HepG2 (cell line): ENCODE measurements around the gene TRIO. TPM values are rescaled to one million over a fixed set of nuclear protein-coding genes. Genes with fewer than 3 reads are reported as not detected.

Experiments
- CHD2 ChIP-seq: IDR thresholded peaks from 2 replicates; pipeline ENCODE4 v1.6.1; 2011; ENCODE audit warnings: low read depth, low read length, improper control_type of control experiment
- ETS1 ChIP-seq: sonication (generic); formaldehyde crosslinking; IDR thresholded peaks from 2 replicates; pipeline ENCODE4 v1.4.0; 2020; ENCODE audit warnings: missing genetic modification reagents
- GATAD2A ChIP-seq: IDR thresholded peaks from 2 replicates; pipeline ENCODE4 v1.6.1; 2016
- HBP1 ChIP-seq: IDR thresholded peaks from 2 replicates; pipeline ENCODE4 v1.6.1; 2016; ENCODE audit warnings: low read depth, control low read depth
- KDM6A ChIP-seq: IDR thresholded peaks from 2 replicates; pipeline ENCODE4 v1.6.1; 2016; ENCODE audit warnings: low read depth
- ONECUT2 ChIP-seq: sonication (generic); formaldehyde crosslinking; IDR thresholded peaks from 2 replicates; pipeline ENCODE4 v1.4.0; 2020; ENCODE audit warnings: missing genetic modification reagents
- ZBTB2 ChIP-seq: sonication (generic); formaldehyde crosslinking; IDR thresholded peaks from 2 replicates; pipeline ENCODE4 v1.8.0; 2022; ENCODE audit warnings: low read depth, missing genetic modification reagents
- ZBTB40 ChIP-seq, 2 experiments: fragments of 450-650 bp in 1 of 2; sonication (generic) in 1 of 2; formaldehyde crosslinking in 1 of 2; IDR thresholded peaks; 2 replicates each; pipeline versions ENCODE4 v1.6.1 to v1.8.0; 2016 to 2022; ENCODE audit warnings: antibody characterized with exemption in 1 of 2, mild to moderate bottlenecking in 1 of 2, missing genetic modification reagents in 1 of 2
- ZBTB8A ChIP-seq: sonication (generic); formaldehyde crosslinking; IDR thresholded peaks from 2 replicates; pipeline ENCODE4 v1.4.0; 2020; ENCODE audit warnings: mild to moderate bottlenecking, low read depth, missing genetic modification reagents, borderline replicate concordance
- ZKSCAN8 ChIP-seq: IDR thresholded peaks from 2 replicates; pipeline ENCODE4 v1.6.1; 2016; ENCODE audit warnings: borderline replicate concordance, missing genetic modification reagents, missing compliant biosample characterization
- ZNF251 ChIP-seq: sonication (generic); formaldehyde crosslinking; IDR thresholded peaks from 2 replicates; pipeline ENCODE4 v1.9.0; 2021; ENCODE audit warnings: mild to moderate bottlenecking, missing genetic modification reagents
- ZNF335 ChIP-seq: sonication (generic); formaldehyde crosslinking; IDR thresholded peaks from 2 replicates; pipeline ENCODE4 v1.4.0; 2020; ENCODE audit warnings: missing genetic modification reagents
- ZNF33A ChIP-seq: sonication (generic); formaldehyde crosslinking; IDR thresholded peaks from 2 replicates; pipeline ENCODE4 v1.5.1; 2020; ENCODE audit warnings: missing genetic modification reagents, mild to moderate bottlenecking, moderate library complexity, borderline replicate concordance
- ZNF431 ChIP-seq: sonication (generic); formaldehyde crosslinking; IDR thresholded peaks from 2 replicates; pipeline ENCODE4 v1.9.0; 2022; ENCODE audit warnings: missing genetic modification reagents, low read depth, mild to moderate bottlenecking, borderline replicate concordance
- polyA plus RNA-seq, 8 experiments: library from polyadenylated mRNA; depleted of rRNA in 3 of 8; stranded (reverse) in 7 of 8; unstranded in 1 of 8; fragments of >200 nt; fragmentation: Illumina TruSeq in 4 of 8; extraction: Trizol in 4 of 8; gene quantifications; 2 replicates each; pipeline versions ENCODE4 v1.2.1 to v1.2.3, GENCODE V29; 2011 to 2016; ENCODE audit warnings: low read depth in 4 of 8, missing spikeins in 1 of 8, mixed read lengths in 1 of 8; ENCODE audit not compliant: insufficient read depth in 1 of 8
- total RNA-seq, 5 experiments: library from RNA; depleted of rRNA; stranded (reverse); fragments of >200 nt; fragmentation: Illumina TruSeq; extraction: Trizol; gene quantifications; 2 replicates each; pipeline ENCODE4 v1.2.3, GENCODE V29; 2016; ENCODE audit warnings: low read depth in 1 of 5

TRIO gene
- total and polyA plus RNA-seq, 2 of the 13 experiments (the other 11 are each of a cell fraction or from before 2014, with no cell fraction given), result 45.2 to 45.9 TPM

- TF ChIP-seq ZBTB2 (CRISPR knock-in tag) (no peak), ONECUT2 (no peak), CHD2 (no peak), GATAD2A (peak; percentile 56), HBP1 (0 out of 2 replicates have a peak, but pooled peaks have one; percentile 58), ZBTB8A (CRISPR knock-in tag) (no peak), ZNF251 (CRISPR knock-in tag) (no peak), ZNF335 (CRISPR knock-in tag) (no peak), ZBTB40 (IDR thresholded peaks at IDR 0.05) (no peak), ZBTB40 (CRISPR knock-in tag; IDR thresholded peaks at IDR 0.05) (no peak), ZKSCAN8 (CRISPR knock-in tag) (no peak), KDM6A (CRISPR knock-in tag) (no peak), ZNF33A (no peak), ETS1 (CRISPR knock-in tag) (no peak), ZNF431 (CRISPR knock-in tag) (no peak)
Observed at GRCh38 chr5:14213813-14214585, 70.9 kb downstream of the TRIO start (continued).
